IMR-90 (cell line): Measurements from ENCODE around the gene TMPRSS11E. TPM values are rescaled to one million over a fixed set of nuclear protein-coding genes. Genes with fewer than 3 reads are reported as not detected.

ENCODE experiments used
- ATAC-seq: fragments of 200-7000 bp; cut with Tn5 transposase; 2 replicates; pipeline ENCODE4 v1.9.1; 2020; ENCODE audit warnings: low read depth, mild to moderate bottlenecking, moderate library complexity
- BruUV-seq: library from RNA; stranded (reverse); fragments of 400-500 nt; replicated peaks from 2 replicates; lab custom pipeline; 2021; lab: Mats Ljungman, UMichigan
- CTCF ChIA-PET: fragments of 300-600 bp; formaldehyde crosslinking; extraction: SDS; loops from one replicate; lab custom pipeline; 2021; ENCODE audit warnings: antibody characterized with exemption; lab: Yijun Ruan, JAX
- POLR2A ChIA-PET: fragments of 300-600 bp; sonication (Branson Sonifier 250); formaldehyde crosslinking; loops from one replicate; lab custom pipeline; 2022; ENCODE audit warnings: antibody characterized with exemption; ENCODE audit not compliant: unreplicated experiment; lab: Charles Lee
- DNase-seq: peaks from one replicate; pipeline ENCODE4 v3.0.0; 2013
- H2AFZ ChIP-seq: replicated peaks from 2 replicates; pipeline ENCODE3; 2013; ENCODE audit warnings: low read length, mild to moderate bottlenecking; ENCODE audit not compliant: poor library complexity
- H2AK5ac ChIP-seq: 2 replicates; pipeline ENCODE4 v1.6.1; 2013; ENCODE audit warnings: low read depth, low read length, inconsistent platforms
- H2AK9ac ChIP-seq: replicated peaks from 2 replicates; pipeline ENCODE3; 2013; ENCODE audit warnings: mild to moderate bottlenecking, low read depth, low read length, moderate library complexity; ENCODE audit not compliant: poor library complexity
- H2BK120ac ChIP-seq: 2 replicates; pipeline ENCODE4 v1.6.1; 2013; ENCODE audit warnings: low read depth, low read length, inconsistent platforms
- H2BK15ac ChIP-seq: 3 replicates; pipeline ENCODE4 v1.6.1; 2013; ENCODE audit warnings: low read depth, low read length, inconsistent platforms
- H2BK20ac ChIP-seq: 2 replicates; pipeline ENCODE4 v1.6.1; 2013; ENCODE audit warnings: low read depth, mild to moderate bottlenecking, inconsistent platforms, low read length, moderate library complexity
- H2BK5ac ChIP-seq: 2 replicates; pipeline ENCODE4 v1.6.1; 2013; ENCODE audit warnings: mild to moderate bottlenecking, low read depth, low read length, inconsistent platforms; ENCODE audit not compliant: poor library complexity, severe bottlenecking
- H3K14ac ChIP-seq: replicated peaks from 2 replicates; pipeline ENCODE4 v1.6.1; 2013; ENCODE audit warnings: low read depth, low read length, inconsistent platforms
- H3K18ac ChIP-seq: 2 replicates; pipeline ENCODE4 v1.6.1; 2013; ENCODE audit warnings: low read depth, low read length, control low read depth
- H3K23ac ChIP-seq: 2 replicates; pipeline ENCODE4 v1.6.1; 2013; ENCODE audit warnings: low read depth, low read length, inconsistent platforms
- H3K27ac ChIP-seq: 2 replicates; pipeline ENCODE4 v1.5.1; 2013; ENCODE audit warnings: mild to moderate bottlenecking, control low read depth, low read length; ENCODE audit not compliant: insufficient read depth
- H3K27me3 ChIP-seq: 2 replicates; pipeline ENCODE4 v1.6.1; 2013; ENCODE audit warnings: low read length; ENCODE audit not compliant: control insufficient read depth, insufficient read depth
- H3K36me3 ChIP-seq: 2 replicates; pipeline ENCODE4 v1.6.1; 2013; ENCODE audit warnings: low read length, mixed read lengths; ENCODE audit not compliant: control insufficient read depth, insufficient read depth
- H3K4ac ChIP-seq: 2 replicates; pipeline ENCODE4 v1.6.1; 2013; ENCODE audit warnings: low read depth, low read length, inconsistent platforms
- H3K4me1 ChIP-seq: 2 replicates; pipeline ENCODE4 v1.6.1; 2013; ENCODE audit warnings: low read length, mixed read lengths; ENCODE audit not compliant: control insufficient read depth, insufficient read depth
- H3K4me2 ChIP-seq: 2 replicates; pipeline ENCODE4 v1.6.1; 2013; ENCODE audit warnings: low read depth, mild to moderate bottlenecking, control low read depth, low read length, moderate library complexity
- H3K4me3 ChIP-seq: 2 replicates; pipeline ENCODE4 v1.5.1; 2013; ENCODE audit warnings: low read depth, mild to moderate bottlenecking, control low read depth, low read length, moderate library complexity; ENCODE audit not compliant: insufficient read depth
- H3K56ac ChIP-seq: 2 replicates; pipeline ENCODE4 v1.6.1; 2013; ENCODE audit warnings: low read length, inconsistent platforms; ENCODE audit not compliant: insufficient read depth; ENCODE audit errors: extremely low read depth
- H3K79me1 ChIP-seq, 2 experiments: 2 replicates each; pipeline ENCODE4 v1.6.1; 2013; ENCODE audit warnings: low read length in 2 of 2, inconsistent platforms in 1 of 2, low read depth in 1 of 2
- H3K9ac ChIP-seq: 2 replicates; pipeline ENCODE4 v1.6.1; 2013; ENCODE audit warnings: low read depth, low read length, control low read depth
- H3K9me1 ChIP-seq: 2 replicates; pipeline ENCODE4 v1.6.1; 2013; ENCODE audit warnings: low read length, inconsistent platforms; ENCODE audit not compliant: insufficient read depth
- H3K9me3 ChIP-seq: 2 replicates; pipeline ENCODE4 v1.6.1; 2013; ENCODE audit warnings: low read length; ENCODE audit not compliant: control insufficient read depth, insufficient read depth
- H4K20me1 ChIP-seq: 2 replicates; pipeline ENCODE4 v1.6.1; 2013; ENCODE audit warnings: low read length, inconsistent platforms; ENCODE audit not compliant: insufficient read depth
- H4K5ac ChIP-seq: 2 replicates; pipeline ENCODE4 v1.6.1; 2013; ENCODE audit warnings: mild to moderate bottlenecking, low read depth, low read length, control low read depth
- H4K8ac ChIP-seq, 2 experiments: 2 replicates each; pipeline ENCODE4 v1.6.1; 2013; ENCODE audit warnings: low read depth in 2 of 2, low read length in 2 of 2, control low read depth in 1 of 2, inconsistent platforms in 1 of 2
- H4K91ac ChIP-seq: 2 replicates; pipeline ENCODE4 v1.6.1; 2013; ENCODE audit warnings: low read depth, low read length, inconsistent platforms; ENCODE audit not compliant: insufficient read depth
- CHD1 ChIP-seq: IDR thresholded peaks from 2 replicates; pipeline ENCODE4 v1.6.1; 2012; ENCODE audit warnings: low read depth, low read length, improper control_type of control experiment
- dilution Hi-C: fragments of 300-500 bp; cut with HindIII; formaldehyde crosslinking; loops from one replicate; pipeline ENCODE4 v1.14.3; 2018; ENCODE audit warnings: low sequenced_read_pairs; ENCODE audit not compliant: unreplicated experiment
- in situ Hi-C: fragments of 300-500 bp; cut with MboI; formaldehyde crosslinking; loops from 3 replicates; pipeline ENCODE4 v1.14.3; 2019; ENCODE audit warnings: low sequenced_read_pairs, inconsistent platforms, mixed read lengths
- intact Hi-C: fragments of 100-400 bp; cut with micrococcal nuclease; formaldehyde crosslinking; loops from 2 replicates; pipeline ENCODE4 v1.10.0; 2022
- polyA plus RNA-seq, 3 experiments: library from polyadenylated mRNA; depleted of rRNA; stranded (reverse); fragments of >200 nt; gene quantifications; 2 replicates each; pipeline ENCODE4 v1.2.3, GENCODE V29; 2012; ENCODE audit warnings: low replicate concordance in 1 of 3
- total RNA-seq: library from RNA; depleted of rRNA; stranded (reverse); fragments of >200 nt; gene quantifications from 2 replicates; pipeline ENCODE4 v1.2.3, GENCODE V29; 2012

Gene TMPRSS11E
- total and polyA plus RNA-seq, 2 of the 4 experiments (the other 2 are of a cell fraction), result not detected

- Histone ChIP-seq H3K18ac (no peak overlapping the region), H3K56ac (no peak overlapping the region), H3K4ac (no peak overlapping the region), H3K14ac (no peak overlapping the region), H4K20me1 (no peaks in the 10 kb centered on the region), H3K36me3 (no peaks in the 10 kb centered on the region), H3K9ac (no peak overlapping the region), H3K79me1 (no peaks in the 10 kb centered on the region), H2AK9ac (no peak overlapping the region), H3K9me1 (no peaks in the 10 kb centered on the region), H2BK120ac (no peak overlapping the region), H3K4me3 (no peak overlapping the region), H4K5ac (no peak overlapping the region), H3K27me3 (no peaks in the 10 kb centered on the region), H3K9me3 (no peaks in the 10 kb centered on the region), H2BK20ac (no peak overlapping the region), H3K4me2 (no peak overlapping the region), H4K8ac (no peak overlapping the region), H3K23ac (no peak overlapping the region), H4K91ac (no peak overlapping the region), H2BK5ac (no peak overlapping the region), H2AK5ac (no peak overlapping the region), H3K27ac (no peak overlapping the region), H2AFZ (no peak overlapping the region), H2BK15ac (no peak overlapping the region), H3K4me1 (no peaks in the 10 kb centered on the region)
- CTCF ChIA-PET, result no interaction called here
- no peak for DNase-seq
- dilution Hi-C loops, result no loop called here
- no peak for ATAC-seq
- POLR2A ChIA-PET, result no interaction called here
- intact Hi-C loops, result no loop called here
- in situ Hi-C loops, result no loop called here
- TF ChIP-seq CHD1, result no peak
- no TSS peak for BruUV-seq
These were observed 2.2 kb upstream of the TMPRSS11E start for GRCh38 chr4:68445111-68445510.
